Vagina (tissue), 2 donors: ENCODE measurements around the gene GDI1. TPM values are rescaled to one million over a fixed set of nuclear protein-coding genes. Genes with fewer than 3 reads are reported as not detected.

Experiments used
- DNase-seq, 2 donors: peaks; one replicate each; pipeline ENCODE4 v3.0.0-alpha.2; 2017; ENCODE audit errors: extremely low spot score in 2 of 2
- H3K27ac ChIP-seq: fragments of 200-600 bp; sonication (generic); one replicate; pipeline ENCODE4 v1.5.1; 2019
- H3K27me3 ChIP-seq: fragments of 200-600 bp; sonication (generic); one replicate; pipeline ENCODE4 v1.5.1; 2019
- H3K36me3 ChIP-seq, 2 donors: fragments of 200-600 bp; sonication (generic); one replicate each; pipeline ENCODE4 v1.5.1; 2017 to 2019
- H3K4me1 ChIP-seq: fragments of 200-600 bp; sonication (generic); one replicate; pipeline ENCODE4 v1.5.1; 2019
- H3K4me3 ChIP-seq, 2 donors: fragments of 200-600 bp; sonication (generic); 1 replicate in 1 of 2; 2 replicates in 1 of 2; pipeline ENCODE4 v1.5.1; 2016 to 2019
- H3K9me3 ChIP-seq: fragments of 200-600 bp; sonication (generic); one replicate; pipeline ENCODE4 v1.5.1; 2019
- CTCF ChIP-seq, 3 experiments: fragments of 450-650 bp in 2 of 3; fragments of 200-600 bp in 1 of 3; sonication (generic) in 1 of 3; IDR thresholded peaks; one replicate each; pipeline ENCODE4 v1.5.1; 2017 to 2019; ENCODE audit warnings: antibody characterized with exemption in 3 of 3, mild to moderate bottlenecking in 2 of 3, moderate library complexity in 2 of 3
- POLR2A ChIP-seq, 2 donors: fragments of 450-650 bp; IDR thresholded peaks; one replicate each; pipeline ENCODE4 v1.6.1; 2017; ENCODE audit warnings: antibody characterized with exemption in 2 of 2, mild to moderate bottlenecking in 2 of 2, moderate library complexity in 2 of 2
- POLR2AphosphoS5 ChIP-seq, 2 donors: sonication (generic); formaldehyde crosslinking; IDR thresholded peaks; one replicate each; pipeline ENCODE4 v1.9.0; 2017; ENCODE audit warnings: antibody characterized with exemption in 2 of 2, mild to moderate bottlenecking in 2 of 2, low read depth in 1 of 2; ENCODE audit not compliant: insufficient read depth in 1 of 2
- intact Hi-C: fragments of 100-400 bp; cut with DNase I; formaldehyde crosslinking; loops from one replicate; pipeline ENCODE4 v1.15.1; 2023
- total RNA-seq: library from RNA; depleted of rRNA; stranded (reverse); fragments of >200 nt; gene quantifications from one replicate; pipeline ENCODE4 v1.2.3, GENCODE V29; 2016

The GDI1 gene
- total RNA-seq, 1 donor from 2014 or later = 116 TPM

GRCh38 chrX:154429711-154430110 lies 7.2 kb upstream of the GDI1 start:
- no peaks in the 10 kb centered on the region for H3K27me3 ChIP-seq
- H3K4me1 ChIP-seq = peaks cover 6% of the 10 kb centered on the region
- peak overlapping the region; percentile 48 to 77 for H3K4me3 ChIP-seq
- intact Hi-C loops = no loop called here
- DNase-seq = no peak
- H3K27ac ChIP-seq = no peak overlapping the region
- peaks cover 0 to 4% of the 10 kb centered on the region in 2 donors for H3K36me3 ChIP-seq
- no peak for TF ChIP-seq POLR2A (IDR thresholded peaks at IDR 0.05)
- H3K9me3 ChIP-seq = no peaks in the 10 kb centered on the region

GRCh38 chrX:154430479-154430878 lies 6.5 kb upstream of the GDI1 start:
- Histone ChIP-seq H3K4me3 (no peak overlapping the region), H3K36me3 (peaks cover 0 to 4% of the 10 kb centered on the region in 2 donors), H3K4me1 (peaks cover 6% of the 10 kb centered on the region), H3K27ac (peak overlapping the region; percentile 17), H3K27me3 (no peaks in the 10 kb centered on the region), H3K9me3 (no peaks in the 10 kb centered on the region)
- no peak for DNase-seq
- TF ChIP-seq POLR2A (IDR thresholded peaks at IDR 0.05) (no peak), CTCF (IDR thresholded peaks at IDR 0.05) (no peak), POLR2AphosphoS5 (IDR thresholded peaks at IDR 0.05; ENCODE audit: insufficient read depth in 1 of 2, low read depth in 1 of 2) (no peak)
- intact Hi-C loops = no loop called here

- DNase-seq = no peak
Observed at GRCh38 chrX:154430916-154431315, 6.0 kb upstream of the GDI1 start.

GRCh38 chrX:154431341-154431740 lies 5.6 kb upstream of the GDI1 start:
- H3K36me3 ChIP-seq = peaks cover 0 to 4% of the 10 kb centered on the region in 2 donors
- no peak for TF ChIP-seq CTCF (IDR thresholded peaks at IDR 0.05)
- TF ChIP-seq POLR2AphosphoS5 (IDR thresholded peaks at IDR 0.05; ENCODE audit: insufficient read depth in 1 of 2, low read depth in 1 of 2) = no peak
- no peak for TF ChIP-seq POLR2A (IDR thresholded peaks at IDR 0.05)
- no peak for DNase-seq
- H3K27ac ChIP-seq = no peak overlapping the region
- H3K27me3 ChIP-seq = no peaks in the 10 kb centered on the region
- no peaks in the 10 kb centered on the region for H3K9me3 ChIP-seq
- H3K4me1 ChIP-seq = peaks cover 6% of the 10 kb centered on the region
- no peak overlapping the region for H3K4me3 ChIP-seq
- intact Hi-C loops = no loop called here

More at GRCh38 chrX:154430916-154431315, 6.0 kb upstream of the GDI1 start:
- peak overlapping the region; percentile 17 for H3K27ac ChIP-seq
- H3K27me3 ChIP-seq = no peaks in the 10 kb centered on the region
- no peak overlapping the region for H3K4me3 ChIP-seq
- H3K4me1 ChIP-seq = peaks cover 6% of the 10 kb centered on the region
- intact Hi-C loops = no loop called here
- no peaks in the 10 kb centered on the region for H3K9me3 ChIP-seq
- peaks cover 0 to 4% of the 10 kb centered on the region in 2 donors for H3K36me3 ChIP-seq
- no peak for TF ChIP-seq POLR2AphosphoS5 (IDR thresholded peaks at IDR 0.05; ENCODE audit: insufficient read depth in 1 of 2, low read depth in 1 of 2)
- TF ChIP-seq POLR2A (IDR thresholded peaks at IDR 0.05) = no peak
- TF ChIP-seq CTCF (IDR thresholded peaks at IDR 0.05) = no peak

- DNase-seq = no peak
- Histone ChIP-seq H3K36me3 (peaks cover 0 to 4% of the 10 kb centered on the region in 2 donors), H3K4me3 (no peak overlapping the region), H3K4me1 (peaks cover 6% of the 10 kb centered on the region), H3K27ac (no peak overlapping the region), H3K9me3 (no peaks in the 10 kb centered on the region), H3K27me3 (no peaks in the 10 kb centered on the region)
- TF ChIP-seq CTCF (IDR thresholded peaks at IDR 0.05) (no peak), POLR2AphosphoS5 (IDR thresholded peaks at IDR 0.05; ENCODE audit: insufficient read depth in 1 of 2, low read depth in 1 of 2) (no peak), POLR2A (IDR thresholded peaks at IDR 0.05) (no peak)
- intact Hi-C loops = no loop called here
Observed at GRCh38 chrX:154432210-154432609, 4.7 kb upstream of the GDI1 start.
